GM12878 (cell line): ENCODE measurements around the gene SSBP4. TPM values are rescaled to one million over a fixed set of nuclear protein-coding genes. Genes with fewer than 3 reads are reported as not detected.

ENCODE experiments used
- BACH1 ChIP-seq: fragments of 450-650 bp; IDR thresholded peaks from 2 replicates; pipeline ENCODE4 v1.6.1; 2017; ENCODE audit warnings: mild to moderate bottlenecking, borderline replicate concordance
- BCL3 ChIP-seq: IDR thresholded peaks from 2 replicates; pipeline ENCODE4 v1.6.1; 2011; ENCODE audit warnings: borderline replicate concordance, low read depth, mild to moderate bottlenecking, moderate library complexity, low read length; ENCODE audit not compliant: insufficient read depth, poor library complexity, severe bottlenecking
- ETV6 ChIP-seq, 2 experiments: fragments of 450-650 bp in 1 of 2; IDR thresholded peaks in 1 of 2; conservative IDR thresholded peaks in 1 of 2; 2 replicates each; pipeline ENCODE4 v1.6.1; 2014; ENCODE audit warnings: antibody characterized with exemption in 1 of 2, borderline replicate concordance in 1 of 2, low read depth in 1 of 2, mild to moderate bottlenecking in 1 of 2, moderate library complexity in 1 of 2
- IRF3 ChIP-seq: fragments of 450-650 bp; IDR thresholded peaks from 2 replicates; pipeline ENCODE4 v1.6.1; 2014; ENCODE audit warnings: mild to moderate bottlenecking
- MEF2B ChIP-seq: fragments of 450-650 bp; IDR thresholded peaks from 2 replicates; pipeline ENCODE4 v1.6.1; 2018; ENCODE audit warnings: mild to moderate bottlenecking, moderate library complexity; ENCODE audit not compliant: partially characterized antibody, poor library complexity, severe bottlenecking
- MTA2 ChIP-seq: fragments of 450-650 bp; IDR thresholded peaks from 2 replicates; pipeline ENCODE4 v1.6.1; 2016; ENCODE audit warnings: low read depth, mild to moderate bottlenecking, moderate library complexity
- NKRF ChIP-seq: fragments of 450-650 bp; conservative IDR thresholded peaks from 2 replicates; pipeline ENCODE4 v1.6.1; 2017; ENCODE audit warnings: mild to moderate bottlenecking, moderate library complexity
- RUNX3 ChIP-seq: IDR thresholded peaks from 2 replicates; pipeline ENCODE4 v1.6.1; 2012; ENCODE audit warnings: low read length, inconsistent platforms
- SIN3A ChIP-seq: IDR thresholded peaks from 2 replicates; pipeline ENCODE4 v1.6.1; 2012; ENCODE audit warnings: low read depth, low read length, improper control_type of control experiment
- SMAD5 ChIP-seq: IDR thresholded peaks from 2 replicates; pipeline ENCODE4 v1.6.1; 2016; ENCODE audit warnings: antibody characterized with exemption, low read depth
- polyA plus RNA-seq, 11 experiments: library from polyadenylated mRNA; depleted of rRNA in 4 of 11; unstranded in 6 of 11; stranded (reverse) in 5 of 11; fragments of >200 nt; fragmentation: Nextera tagmentation in 4 of 11; fragmentation: Illumina TruSeq in 1 of 11; extraction: Ambion mirVana in 4 of 11; extraction: Trizol in 1 of 11; gene quantifications; 1 replicate in 1 of 11; 2 replicates in 10 of 11; pipeline versions ENCODE4 v1.2.1 to v1.2.3, GENCODE V29; 2011 to 2016; ENCODE audit warnings: inconsistent platforms in 2 of 11, missing spikeins in 2 of 11, low read depth in 1 of 11
- total RNA-seq, 4 experiments: library from RNA; depleted of rRNA in 3 of 4; stranded (reverse); fragments of >200 nt in 3 of 4; fragmentation: Illumina TruSeq in 1 of 4; extraction: Trizol in 1 of 4; gene quantifications; 2 replicates each; pipeline versions ENCODE4 v1.2.1 to v1.2.3, GENCODE V29; 2013 to 2021

SSBP4 gene
- total and polyA plus RNA-seq, 10 of the 15 experiments (the other 5 are each of a cell fraction or from before 2014, with no cell fraction given): 0.37 to 150 (median 38.9) TPM

- TF ChIP-seq NKRF: peak; percentile 75; the same call in 1 of the 2 replicates
- peak; percentile 33; the same call in 1 of the 2 replicates for TF ChIP-seq BACH1
- TF ChIP-seq BCL3: no peak
- peak; percentile 5; the same call in 1 of the 2 replicates for TF ChIP-seq SIN3A
- TF ChIP-seq IRF3: no peak
- TF ChIP-seq RUNX3: peak; percentile 17; the same call in 1 of the 2 replicates
- peak; percentile 17; the same call in 1 of the 2 replicates for TF ChIP-seq SMAD5
- peak; percentile 30; the same call in 1 of the 2 replicates for TF ChIP-seq MTA2
- TF ChIP-seq MEF2B: peak; percentile 42
- no peak for TF ChIP-seq ETV6 (conservative IDR thresholded peaks at IDR 0.05 in 1 of 2, IDR thresholded peaks at IDR 0.05 in 1 of 2; ENCODE audit: borderline replicate concordance in 1 of 2, low read depth in 1 of 2)
These were observed 682 bp downstream of the SSBP4 start (continued) for GRCh38 chr19:18419699-18420460.
